LoVo (cell line): ENCODE data around the gene HSPA12B.
A peak's percentile ranks its signal among the peaks of the same experiment; 100 is the strongest.

ENCODE experiments used
- DNase-seq: peaks from one replicate; pipeline ENCODE4 v3.0.0-alpha.2; 2016; ENCODE audit warnings: low spot score

HSPA12B gene, protein sequence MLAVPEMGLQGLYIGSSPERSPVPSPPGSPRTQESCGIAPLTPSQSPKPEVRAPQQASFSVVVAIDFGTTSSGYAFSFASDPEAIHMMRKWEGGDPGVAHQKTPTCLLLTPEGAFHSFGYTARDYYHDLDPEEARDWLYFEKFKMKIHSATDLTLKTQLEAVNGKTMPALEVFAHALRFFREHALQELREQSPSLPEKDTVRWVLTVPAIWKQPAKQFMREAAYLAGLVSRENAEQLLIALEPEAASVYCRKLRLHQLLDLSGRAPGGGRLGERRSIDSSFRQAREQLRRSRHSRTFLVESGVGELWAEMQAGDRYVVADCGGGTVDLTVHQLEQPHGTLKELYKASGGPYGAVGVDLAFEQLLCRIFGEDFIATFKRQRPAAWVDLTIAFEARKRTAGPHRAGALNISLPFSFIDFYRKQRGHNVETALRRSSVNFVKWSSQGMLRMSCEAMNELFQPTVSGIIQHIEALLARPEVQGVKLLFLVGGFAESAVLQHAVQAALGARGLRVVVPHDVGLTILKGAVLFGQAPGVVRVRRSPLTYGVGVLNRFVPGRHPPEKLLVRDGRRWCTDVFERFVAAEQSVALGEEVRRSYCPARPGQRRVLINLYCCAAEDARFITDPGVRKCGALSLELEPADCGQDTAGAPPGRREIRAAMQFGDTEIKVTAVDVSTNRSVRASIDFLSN

DNA sequence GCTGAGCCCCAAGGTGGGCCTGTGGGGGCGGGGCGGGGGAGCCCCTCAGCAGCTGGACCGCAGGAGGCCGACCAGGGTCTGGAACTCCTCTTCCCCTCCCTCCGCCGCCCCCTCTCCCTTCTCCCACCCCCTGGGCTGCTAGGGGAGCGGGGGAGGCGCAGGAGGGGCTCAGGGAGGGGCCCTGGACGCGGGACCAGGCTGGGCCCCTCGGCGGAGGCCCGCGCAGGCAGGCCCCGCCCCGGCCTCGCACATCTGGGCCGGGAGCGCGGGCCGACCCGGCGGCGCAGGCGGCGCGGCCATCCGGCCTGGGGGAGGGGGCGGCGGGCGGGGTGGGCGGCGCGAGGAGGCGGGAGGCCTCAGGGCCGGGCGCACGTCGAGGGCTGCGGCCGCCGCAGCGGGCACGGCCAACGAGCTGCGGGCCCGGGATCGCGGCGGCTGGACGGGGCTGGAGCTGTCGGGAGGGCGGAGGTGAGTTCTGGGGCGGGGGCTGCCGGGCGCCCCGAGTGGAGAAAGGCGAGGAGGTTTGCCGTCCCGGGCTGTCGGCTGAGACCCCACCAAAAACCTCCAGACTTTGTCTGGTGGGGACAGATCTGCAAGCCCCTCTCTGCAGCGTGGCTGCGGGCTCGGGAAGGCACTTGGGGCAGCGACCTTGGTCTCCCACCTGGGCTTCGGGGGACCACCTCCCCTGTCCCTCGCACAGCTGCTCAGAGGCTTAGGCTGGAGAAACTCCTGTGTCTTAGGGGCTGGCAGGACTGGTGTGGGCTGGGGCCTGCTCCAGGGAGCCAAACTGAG, at the start of gene HSPA12B:
Gene HSPA12B, plus strand, starts transcription at position 359 of the 792 bp plus-strand sequence. CDS start 5,990 bp downstream, outside the sequence.
- no peak for DNase-seq

DNA sequence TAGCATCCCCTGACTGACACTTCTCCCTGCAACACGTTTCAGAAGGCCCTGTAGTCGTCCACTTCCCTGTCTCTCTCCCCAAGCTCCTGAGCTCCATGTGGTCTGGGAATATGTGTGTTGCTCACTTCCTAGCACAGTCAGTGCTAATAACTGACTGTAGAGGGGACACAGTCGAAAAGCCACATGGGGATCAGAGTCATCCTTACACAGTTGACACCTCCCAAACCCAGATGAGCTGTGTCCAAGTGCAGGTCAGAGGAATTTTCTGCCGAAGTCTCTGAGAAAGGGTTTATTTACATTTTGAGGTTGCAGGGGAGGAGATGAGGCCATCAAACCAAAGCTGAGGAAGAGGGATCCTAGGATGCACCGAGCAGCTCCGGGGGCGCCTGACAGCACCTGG, 47.1 kb upstream of the HSPA12B start:
- no peak for DNase-seq

DNA sequence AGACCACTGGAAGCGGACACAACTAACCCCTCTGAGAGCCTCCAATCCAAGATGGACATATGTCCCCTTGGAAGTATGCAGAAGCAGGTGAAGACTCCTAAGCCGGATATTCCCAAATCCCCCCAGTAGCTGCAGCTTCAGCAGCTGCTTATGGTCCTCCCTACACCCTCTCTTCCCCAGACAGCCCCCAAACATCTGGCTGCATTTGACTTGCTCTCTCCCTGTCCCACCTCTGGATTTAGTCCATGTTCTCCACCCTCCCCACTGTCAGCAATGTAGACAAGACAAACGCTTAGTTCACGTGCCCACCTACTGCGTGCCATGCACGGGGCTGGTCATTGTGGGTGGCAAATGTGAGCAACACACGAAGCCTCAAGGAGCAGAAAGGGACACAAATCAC, 46.1 kb upstream of the HSPA12B start:
- no peak for DNase-seq

DNA sequence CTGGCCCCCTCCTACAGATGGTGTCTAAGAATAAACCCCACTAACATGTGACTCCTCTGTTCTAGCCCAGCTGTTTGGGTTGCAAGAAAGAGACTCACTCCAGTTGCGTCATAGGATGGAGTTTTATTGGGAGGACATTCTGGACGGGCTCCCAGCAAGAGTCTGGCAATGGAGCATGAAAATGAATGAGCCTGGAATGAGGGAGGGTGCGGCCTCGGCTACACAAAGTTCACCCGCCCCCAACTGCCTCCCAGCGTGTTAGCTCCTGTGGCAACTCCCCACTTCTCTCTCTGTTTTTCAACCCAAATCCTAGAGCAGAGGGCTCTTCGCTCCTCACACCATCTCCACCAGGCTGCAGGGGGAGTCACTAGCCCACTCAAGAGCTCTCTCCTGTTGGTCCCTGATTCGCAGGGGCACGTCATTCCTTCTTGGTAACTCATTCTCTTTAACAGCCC, 45.6 kb upstream of the HSPA12B start:
- DNase-seq, result peak; percentile 67

DNA sequence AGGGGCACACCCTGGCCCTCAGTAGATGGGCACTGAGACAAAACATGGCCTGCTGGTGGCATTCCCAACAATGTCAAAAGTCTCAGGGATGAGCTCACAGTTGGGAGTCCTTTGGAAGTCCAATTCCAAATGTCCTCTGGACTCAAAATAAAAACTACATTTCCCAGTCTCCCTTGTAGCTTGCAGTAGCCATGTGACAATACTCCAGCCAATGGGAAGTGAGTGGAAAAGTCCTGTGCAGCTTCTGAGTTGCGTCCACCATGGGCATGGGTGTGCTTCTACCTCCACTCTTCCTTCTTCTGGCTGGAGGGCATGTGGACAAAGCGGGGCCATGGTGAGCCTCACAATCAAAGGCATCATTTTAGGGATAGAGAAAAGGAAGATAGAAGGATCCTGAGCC, 44.8 kb upstream of the HSPA12B start:
- no peak for DNase-seq

DNA sequence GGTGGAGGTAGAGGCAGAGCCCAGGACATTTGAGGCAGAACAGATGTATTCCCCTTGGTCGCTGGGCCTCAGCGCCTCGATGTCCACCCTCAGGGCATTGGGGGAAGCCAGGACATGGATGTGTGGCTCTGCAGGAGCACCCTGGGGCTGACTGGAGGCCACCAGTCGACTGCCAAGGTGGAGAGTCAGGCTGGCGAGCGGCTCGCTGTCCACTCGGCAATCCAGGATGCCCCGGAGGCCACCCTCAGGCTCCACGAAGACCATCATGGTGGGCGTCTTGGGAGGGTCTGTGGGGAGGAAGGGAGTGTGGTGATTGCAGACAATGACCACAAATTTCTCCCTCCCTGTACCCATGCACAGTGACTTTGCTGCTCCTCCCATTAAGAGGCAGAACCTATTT, 42.5 kb upstream of the HSPA12B start:
- DNase-seq, result no peak

DNA sequence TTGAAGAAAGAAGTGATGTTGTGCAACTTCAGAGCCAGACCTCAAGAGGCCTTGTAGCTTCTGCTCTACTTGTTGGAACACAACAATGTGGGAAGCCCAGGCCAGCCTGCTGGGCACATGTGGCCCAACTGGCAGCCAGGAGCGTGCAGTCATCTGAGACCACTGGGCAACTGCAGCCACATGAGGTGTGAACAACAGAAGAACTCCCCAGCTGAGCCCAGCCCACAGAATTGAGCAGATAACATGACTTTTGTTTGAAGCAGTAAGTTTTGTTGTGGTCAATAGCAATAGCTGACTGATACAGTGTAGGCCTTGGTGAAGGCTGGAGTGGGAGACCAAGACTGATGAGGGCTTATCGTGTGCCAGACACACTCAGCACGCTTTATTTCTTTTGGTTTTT, 42.1 kb upstream of the HSPA12B start:
- no peak for DNase-seq

DNA sequence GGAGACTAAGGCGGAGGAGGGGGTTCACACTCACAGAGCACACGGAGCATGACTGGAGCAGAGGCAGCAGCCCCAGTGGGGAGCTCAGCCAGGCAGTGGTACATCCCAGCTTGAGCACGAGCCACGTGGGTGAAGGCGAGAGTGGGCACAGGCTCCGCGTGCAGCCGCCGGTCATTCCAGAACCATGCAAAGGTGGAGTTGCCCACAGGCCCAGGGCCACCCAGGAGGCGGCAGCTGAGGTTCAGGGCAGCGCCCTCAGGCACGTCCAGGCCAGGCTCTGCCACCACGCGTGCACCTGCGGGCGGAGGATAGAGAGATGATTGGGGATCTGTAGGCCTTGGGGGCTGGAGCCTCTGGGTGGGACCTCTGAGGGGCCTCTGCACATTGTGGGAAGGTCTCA, 41.2 kb upstream of the HSPA12B start:
- DNase-seq, result no peak

DNA sequence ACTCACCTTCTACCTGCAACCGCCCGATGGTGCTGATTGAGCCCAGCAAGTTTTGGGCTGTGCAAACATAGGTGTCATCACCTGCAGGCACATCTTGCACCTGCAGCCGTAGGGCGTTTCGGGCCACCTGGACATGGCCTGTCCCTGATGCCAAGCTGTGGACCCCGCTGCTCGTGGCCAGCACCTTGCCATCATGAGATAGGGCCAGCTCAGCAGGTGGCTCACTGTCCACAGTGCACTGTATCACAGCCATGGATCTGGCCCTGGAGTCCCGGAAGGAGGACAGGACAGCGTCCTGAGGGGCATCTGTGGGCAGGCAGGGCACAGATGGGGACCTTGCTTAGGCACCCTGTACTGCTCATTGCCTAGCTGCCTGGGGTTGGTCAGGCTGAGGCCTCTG, 40.6 kb upstream of the HSPA12B start:
- no peak for DNase-seq

DNA sequence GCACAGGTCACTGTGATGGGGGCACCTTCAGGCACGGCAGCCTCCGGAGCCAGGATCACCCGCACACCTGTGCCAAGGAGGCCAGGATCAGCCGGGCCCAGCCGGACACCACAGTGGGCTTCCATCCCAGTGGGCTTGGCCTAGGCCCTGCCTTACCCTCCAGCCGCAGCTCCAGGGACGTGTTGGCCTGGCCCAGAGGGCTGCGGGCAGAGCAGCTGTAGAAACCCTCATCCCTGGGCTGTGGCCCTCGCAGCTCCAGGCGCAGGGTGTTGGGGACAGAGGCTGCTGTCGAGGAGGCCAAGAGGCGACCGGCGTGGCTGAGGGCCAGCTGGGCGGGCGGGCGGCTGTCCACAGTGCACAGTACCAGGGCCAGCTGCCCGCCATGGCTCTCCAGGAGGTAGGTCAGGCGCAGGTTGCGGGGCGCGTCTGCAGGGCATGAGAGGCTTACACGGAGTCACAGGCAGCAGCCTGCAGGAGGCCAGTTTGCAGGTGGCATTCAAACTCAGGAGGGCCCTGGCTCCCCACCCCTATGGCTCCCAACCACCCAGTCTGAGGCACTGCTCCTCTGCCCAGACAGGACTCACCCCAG, 39.7 kb upstream of the HSPA12B start:
- DNase-seq, result no peak

DNA sequence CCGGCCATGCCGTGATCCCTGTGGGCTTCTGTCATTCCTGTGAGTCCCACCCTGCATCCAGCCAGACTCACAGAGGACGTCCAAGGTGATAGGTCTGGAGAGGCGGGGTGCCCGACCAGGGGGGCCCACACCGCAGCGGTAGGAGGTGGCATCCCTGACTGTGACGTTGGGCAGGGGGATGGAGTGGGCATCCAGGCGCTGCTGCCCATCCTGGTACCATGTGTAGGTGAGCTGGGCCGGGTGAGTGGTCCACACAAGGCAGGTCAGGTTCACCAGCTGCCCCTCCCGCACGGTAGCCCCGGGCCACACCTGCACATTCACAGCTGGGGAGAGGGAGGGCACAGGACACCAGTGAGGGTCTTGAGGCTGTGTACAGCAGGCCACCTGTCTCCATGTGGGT, 39.1 kb upstream of the HSPA12B start:
- no peak for DNase-seq

DNA sequence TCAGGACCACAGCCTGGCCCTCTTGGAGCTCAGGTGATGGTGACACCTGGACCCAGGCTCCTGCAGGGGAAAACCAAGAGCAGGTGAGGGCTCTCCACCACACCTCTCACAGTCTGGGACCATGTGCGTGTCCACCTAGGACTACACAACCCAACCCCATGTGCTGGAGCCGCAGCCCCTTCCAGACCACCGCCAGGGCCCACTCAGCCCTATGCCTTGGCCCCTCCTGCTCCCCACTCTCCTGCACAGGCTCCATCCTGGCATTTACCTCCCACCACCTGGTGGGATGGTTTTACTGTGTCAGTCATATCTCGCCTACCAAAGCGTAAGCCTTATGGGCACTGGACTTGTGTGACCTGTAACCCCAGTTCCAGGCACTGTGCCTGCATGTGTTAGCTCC, 37.6 kb upstream of the HSPA12B start:
- DNase-seq, result no peak

DNA sequence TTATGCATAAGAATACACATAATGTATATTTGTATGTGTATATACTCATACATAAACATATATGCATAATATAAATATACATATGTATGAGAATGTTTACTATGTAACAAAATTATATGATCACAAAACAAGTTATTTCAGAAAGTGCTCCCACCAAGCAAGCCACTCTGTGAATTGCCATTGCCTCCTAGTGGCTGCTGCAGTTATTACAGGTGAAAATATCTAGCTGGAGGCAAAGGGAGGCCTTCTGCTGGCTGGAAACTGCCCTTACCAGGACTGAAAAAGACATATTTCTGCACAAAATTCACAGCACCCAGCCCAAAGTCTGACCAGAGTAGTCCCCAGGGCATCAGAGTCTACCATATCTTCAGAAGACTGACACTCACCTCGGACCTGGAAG, 36.3 kb upstream of the HSPA12B start:
- no peak for DNase-seq

DNA sequence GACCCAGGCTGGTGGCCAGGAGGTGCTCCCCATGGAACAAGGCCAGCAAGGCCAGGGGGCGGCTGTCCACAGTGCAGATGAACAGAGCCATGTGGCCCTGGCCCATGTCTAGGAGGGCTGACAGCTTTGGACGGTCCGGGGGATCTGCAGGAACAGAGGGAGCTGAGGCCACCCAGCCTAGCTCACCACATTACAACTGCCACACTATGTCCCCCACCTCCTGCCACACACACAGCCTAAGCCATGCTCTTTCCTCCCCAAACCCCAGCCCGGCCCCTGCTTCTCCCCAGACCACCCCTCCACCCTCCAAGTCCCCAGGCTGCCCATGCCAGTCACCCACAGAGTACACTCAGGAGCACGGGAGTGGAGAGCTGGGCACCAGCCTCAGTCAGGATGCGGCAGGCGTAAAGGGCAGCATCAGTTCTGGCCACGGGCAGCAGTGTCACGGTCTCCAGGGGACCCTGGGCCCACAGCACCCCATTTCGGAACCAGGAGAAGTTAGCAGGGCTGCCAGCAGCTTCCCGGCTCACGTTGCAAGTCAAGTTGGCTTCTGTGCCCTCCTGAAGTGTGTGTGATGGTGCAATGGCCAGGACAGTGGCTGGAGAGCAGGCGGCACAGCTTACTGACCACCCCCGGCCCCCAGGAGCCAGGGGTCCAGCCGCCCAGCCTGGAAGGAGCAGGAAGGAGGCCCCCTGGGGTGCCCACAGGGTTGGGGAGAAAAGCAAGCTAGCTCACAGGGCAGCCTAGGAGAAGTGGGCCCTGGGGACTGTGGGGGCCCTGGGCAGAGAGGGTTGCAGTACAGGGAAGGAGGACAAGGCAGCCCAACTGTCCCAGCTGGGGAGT, 35.5 kb upstream of the HSPA12B start:
- no peak for DNase-seq

DNA sequence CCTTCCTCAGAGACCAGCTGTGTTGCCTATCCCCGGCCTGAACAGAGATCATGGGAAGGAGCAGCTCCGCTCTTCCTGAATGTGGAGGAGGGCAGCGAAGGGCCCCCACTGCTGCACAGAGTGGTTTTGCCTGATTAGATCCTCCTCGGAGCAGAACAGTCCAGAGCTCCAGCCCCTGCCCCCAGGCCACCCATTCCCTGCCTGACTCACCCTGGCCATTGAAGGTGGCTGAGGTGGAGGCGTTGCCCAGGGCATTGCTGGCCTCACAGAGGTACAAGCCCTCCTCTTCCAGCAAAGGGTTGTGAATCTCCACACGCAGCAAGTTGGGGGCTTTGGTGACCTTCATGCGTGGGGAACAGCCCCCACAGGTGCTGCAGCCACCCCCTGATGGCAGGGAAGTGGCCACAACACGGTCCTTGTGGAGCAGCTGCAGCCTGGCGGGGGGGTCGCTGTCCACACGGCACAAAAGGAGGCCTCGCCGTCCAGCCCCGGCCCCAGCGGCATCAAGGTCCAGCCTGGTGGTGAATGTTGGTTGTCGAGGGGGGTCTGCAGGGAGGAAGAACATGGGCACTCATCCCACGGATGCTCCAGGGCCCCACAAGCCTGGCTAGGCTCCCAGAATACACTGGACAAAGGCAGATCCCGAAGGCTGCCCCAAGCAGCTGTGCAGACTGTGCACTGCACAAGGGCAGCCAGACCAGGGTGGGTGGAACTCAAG, 34.7 kb upstream of the HSPA12B start:
- DNase-seq, result no peak

DNA sequence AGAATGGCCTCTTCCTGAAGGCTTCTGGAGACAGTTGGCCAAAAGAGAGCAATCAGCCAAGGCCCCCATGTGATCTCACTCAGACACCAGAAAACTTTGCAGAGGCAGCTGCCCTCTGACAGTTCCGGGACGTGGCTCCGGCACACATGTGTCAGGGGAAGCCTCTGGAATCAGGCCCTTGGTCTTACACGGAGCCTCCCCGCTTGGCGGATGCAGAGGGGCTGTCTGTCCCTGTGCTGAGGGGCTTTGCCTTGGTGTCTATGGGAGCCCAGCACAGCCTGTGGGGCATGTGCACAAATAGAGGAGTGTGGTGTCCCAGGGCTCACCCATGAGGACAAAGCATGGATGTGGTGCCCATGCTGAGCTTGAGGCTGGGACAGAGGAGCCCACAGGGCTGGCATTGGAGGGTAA, 33.9 kb upstream of the HSPA12B start:
- no peak for DNase-seq

DNA sequence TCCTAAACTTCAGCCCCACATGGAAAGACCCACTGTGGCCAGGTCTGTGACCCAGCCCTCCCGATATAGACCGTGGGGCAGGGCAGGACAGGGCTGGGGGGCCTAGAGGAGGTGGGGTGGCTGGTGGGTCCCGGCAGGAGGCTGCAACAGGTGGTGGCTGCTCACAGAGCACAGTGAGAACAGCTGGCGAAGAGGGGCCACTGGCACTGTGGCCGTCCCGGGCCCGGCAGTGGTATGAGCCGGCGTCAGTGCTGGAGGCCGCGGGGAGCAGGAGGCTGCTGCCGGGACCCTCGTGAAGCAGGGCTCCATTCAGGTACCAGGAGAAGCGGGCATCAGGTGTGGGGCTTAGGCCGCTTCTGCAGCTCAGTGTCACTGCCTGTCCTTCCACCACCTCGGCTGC, 33.4 kb upstream of the HSPA12B start:
- no peak for DNase-seq

DNA sequence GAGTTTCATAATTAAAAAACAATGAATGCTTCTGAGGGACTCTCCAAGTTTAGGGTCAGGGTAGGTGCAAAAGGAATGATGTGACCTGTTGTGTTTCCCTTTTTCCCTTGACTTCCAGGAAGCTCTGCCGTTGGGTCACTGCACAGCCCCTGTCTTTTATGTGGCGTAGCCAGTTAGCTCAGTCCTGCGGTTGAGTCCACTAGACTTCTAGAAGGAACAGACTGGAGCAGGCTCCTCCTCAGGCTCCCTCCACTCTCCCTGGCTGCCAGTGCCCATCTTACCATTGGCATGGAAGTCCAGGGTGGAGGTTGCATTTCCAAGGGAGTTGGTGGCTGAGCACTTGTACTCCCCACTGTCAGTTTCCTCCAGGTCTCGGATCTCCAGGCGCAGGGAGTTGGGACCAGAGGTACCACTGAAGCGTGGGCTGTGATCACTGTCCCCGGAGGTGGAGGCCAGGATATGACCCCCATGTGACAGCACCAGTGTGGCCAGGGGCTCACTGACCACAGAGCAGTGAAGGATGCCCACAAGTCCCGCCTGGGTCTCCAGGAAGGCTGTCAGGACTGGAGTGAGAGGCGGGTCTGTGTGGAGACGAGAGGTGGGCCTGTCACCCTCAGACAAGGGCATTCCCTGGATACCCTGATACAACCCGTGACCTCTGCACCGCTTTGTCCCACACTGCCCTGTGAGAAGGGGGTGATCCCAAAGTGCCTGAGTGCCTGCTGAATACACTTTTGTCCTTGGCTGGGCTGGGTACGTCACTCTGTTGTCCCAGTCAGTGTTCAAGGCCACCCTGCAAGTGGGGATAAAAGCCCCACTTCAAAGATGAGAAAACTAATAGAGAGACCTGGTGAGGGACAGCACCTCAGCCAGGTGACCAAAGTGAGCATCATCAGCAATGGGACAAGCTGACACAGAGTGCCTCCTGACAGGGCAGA, 31.2 kb upstream of the HSPA12B start:
- DNase-seq, result no peak

DNA sequence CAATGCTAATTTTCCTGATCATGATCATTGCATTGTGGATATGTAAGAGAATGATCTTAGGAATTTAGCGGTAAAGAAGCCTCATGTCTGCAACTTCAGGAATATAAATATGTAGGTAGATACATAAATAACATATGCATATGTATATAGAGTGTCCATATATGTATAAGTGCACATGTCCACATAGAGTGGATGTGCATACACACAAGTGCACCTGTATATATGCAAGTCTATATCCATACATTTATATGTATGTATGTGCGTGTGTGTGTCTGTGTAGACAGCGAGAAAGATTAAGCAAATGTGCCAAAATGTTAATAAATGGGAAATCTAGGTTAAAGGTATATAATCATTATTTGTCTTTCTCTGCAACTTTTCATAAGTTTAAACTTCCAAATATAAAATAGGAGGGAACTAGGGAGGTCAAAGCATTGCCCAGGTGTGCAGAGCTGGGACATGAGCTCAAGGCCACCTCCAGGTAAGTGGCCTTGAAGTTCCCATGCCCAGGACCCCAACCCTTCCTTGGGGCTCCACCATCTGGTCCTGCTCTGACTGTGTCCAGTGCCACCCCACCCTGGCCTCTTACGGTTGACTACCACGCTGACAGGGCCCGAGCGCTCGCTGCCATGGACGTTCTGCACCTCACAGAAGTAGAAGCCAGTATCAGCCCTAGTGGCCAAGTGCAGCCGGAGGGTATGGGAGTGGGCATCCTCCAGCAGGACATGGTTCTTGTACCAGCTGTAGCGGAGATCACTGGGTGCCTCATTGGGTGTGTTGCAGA, 29.7 kb upstream of the HSPA12B start:
- no peak for DNase-seq
